ENCODE results near the gene LSM14A. TPM values are rescaled to one million over a fixed set of nuclear protein-coding genes. Genes with fewer than 3 reads are reported as not detected.

LSM14A gene
- total RNA-seq, 2 donors from 2014 or later = 145 to 189 TPM

DNA sequence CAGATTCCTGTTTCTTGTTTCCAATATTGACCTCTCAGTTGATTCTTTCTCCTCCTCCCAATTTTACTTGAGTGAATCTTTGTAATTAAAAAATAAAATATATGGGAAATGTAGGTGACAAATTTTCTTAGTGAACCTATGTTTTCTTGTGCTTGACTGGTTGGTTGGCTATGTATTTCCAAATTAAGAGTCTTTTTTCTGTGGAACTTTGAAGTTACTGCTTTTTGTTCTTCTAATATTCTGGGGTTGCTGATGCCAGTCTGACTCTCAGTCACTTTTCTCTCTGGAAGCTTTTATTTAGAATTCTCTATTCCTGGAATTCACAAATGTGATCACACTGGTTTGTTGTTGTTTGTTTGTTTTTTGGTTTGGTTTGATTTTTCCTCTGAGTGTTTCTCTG is 9.8 kb downstream of the LSM14A start:
- no peak for DNase-seq (ENCODE audit: low spot score)
- peaks cover 11% of the 10 kb centered on the region for H3K4me1 ChIP-seq (replicated peaks)
- intact Hi-C loops (cut with DNase I) = no loop called here
- no peaks in the 10 kb centered on the region for H3K27me3 ChIP-seq (replicated peaks; ENCODE audit: insufficient read depth)
- no peaks in the 10 kb centered on the region for H3K36me3 ChIP-seq
- TF ChIP-seq, protein P1, sequence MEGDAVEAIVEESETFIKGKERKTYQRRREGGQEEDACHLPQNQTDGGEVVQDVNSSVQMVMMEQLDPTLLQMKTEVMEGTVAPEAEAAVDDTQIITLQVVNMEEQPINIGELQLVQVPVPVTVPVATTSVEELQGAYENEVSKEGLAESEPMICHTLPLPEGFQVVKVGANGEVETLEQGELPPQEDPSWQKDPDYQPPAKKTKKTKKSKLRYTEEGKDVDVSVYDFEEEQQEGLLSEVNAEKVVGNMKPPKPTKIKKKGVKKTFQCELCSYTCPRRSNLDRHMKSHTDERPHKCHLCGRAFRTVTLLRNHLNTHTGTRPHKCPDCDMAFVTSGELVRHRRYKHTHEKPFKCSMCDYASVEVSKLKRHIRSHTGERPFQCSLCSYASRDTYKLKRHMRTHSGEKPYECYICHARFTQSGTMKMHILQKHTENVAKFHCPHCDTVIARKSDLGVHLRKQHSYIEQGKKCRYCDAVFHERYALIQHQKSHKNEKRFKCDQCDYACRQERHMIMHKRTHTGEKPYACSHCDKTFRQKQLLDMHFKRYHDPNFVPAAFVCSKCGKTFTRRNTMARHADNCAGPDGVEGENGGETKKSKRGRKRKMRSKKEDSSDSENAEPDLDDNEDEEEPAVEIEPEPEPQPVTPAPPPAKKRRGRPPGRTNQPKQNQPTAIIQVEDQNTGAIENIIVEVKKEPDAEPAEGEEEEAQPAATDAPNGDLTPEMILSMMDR (IDR thresholded peaks at IDR 0.05) = no peak
- TF ChIP-seq POLR2AphosphoS5 (IDR thresholded peaks at IDR 0.05) (no peak), POLR2A (IDR thresholded peaks at IDR 0.05) (no peak)
- no peaks in the 10 kb centered on the region for H3K9me3 ChIP-seq
- H3K4me3 ChIP-seq = no peak overlapping the region
- no peak overlapping the region for H3K27ac ChIP-seq

DNA sequence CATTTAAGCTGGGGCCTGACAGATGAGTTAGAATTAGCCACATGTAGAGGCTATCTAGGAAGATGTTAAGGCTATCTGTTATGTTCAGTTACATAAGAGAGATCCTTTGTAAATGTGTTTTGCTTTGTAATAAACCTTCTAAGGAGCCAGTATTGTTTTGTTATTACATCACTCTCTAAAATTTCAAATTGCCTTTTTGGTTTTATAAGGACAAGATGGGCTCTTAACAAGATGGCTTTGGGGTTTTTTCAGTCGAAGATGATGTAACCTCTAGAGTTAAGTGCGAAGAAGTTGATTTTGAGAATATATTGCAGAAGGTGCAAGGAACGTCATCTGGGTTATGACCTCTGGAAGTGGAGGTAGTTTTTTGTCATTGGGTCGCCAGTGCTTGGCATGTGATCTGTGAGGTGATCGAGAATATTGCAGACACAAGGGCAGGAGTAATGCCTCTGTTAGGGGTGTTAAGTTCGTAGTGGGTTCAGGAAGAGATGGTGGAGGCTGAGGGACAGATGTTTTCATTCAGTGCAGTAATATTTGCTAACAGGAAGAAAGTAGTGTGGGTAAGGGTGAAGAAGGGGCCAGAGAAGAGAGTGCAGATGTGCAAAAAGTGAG is 12.7 kb downstream of the LSM14A start:
- peaks cover 7% of the 10 kb centered on the region for H3K4me1 ChIP-seq (replicated peaks)

DNA sequence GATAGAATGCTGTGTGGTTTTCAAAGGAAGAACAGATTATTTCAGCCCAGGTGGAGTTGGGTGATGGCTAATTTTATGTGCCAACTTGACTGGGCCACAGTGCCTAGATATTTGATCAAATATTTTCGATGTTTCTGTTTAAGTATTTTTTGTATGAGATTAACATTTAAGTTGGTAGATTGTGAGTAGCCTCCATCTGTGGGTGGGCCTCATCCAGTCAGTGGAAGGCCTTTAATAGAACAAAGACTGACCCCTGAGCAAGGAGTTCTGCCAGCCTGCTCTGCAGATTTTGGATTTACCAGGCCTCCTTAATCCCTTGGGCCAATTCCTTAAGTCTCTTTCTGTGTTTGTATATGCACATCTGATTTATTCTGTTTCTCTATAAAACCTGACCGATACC is 13.9 kb downstream of the LSM14A start:
- Histone ChIP-seq H3K4me3 (no peak overlapping the region), H3K36me3 (no peaks in the 10 kb centered on the region), H3K27me3 (replicated peaks; ENCODE audit: insufficient read depth) (no peaks in the 10 kb centered on the region), H3K27ac (no peak overlapping the region), H3K4me1 (replicated peaks) (peaks cover 4% of the 10 kb centered on the region), H3K9me3 (no peaks in the 10 kb centered on the region)
- TF ChIP-seq POLR2A (IDR thresholded peaks at IDR 0.05) (no peak), POLR2AphosphoS5 (IDR thresholded peaks at IDR 0.05) (no peak)
- TF ChIP-seq, protein P1 (IDR thresholded peaks at IDR 0.05) = no peak
- intact Hi-C loops (cut with DNase I) = no loop called here
- no peak for DNase-seq (ENCODE audit: low spot score)
- WGBS = 88% methylated on average over 2 of the region's 2 CpGs

More for the DNA sequence above, 12.7 kb downstream of the LSM14A start:
- intact Hi-C loops (cut with DNase I) = no loop called here
- 45% methylated on average over 6 of the region's 6 CpGs for WGBS
- no peaks in the 10 kb centered on the region for H3K27me3 ChIP-seq (replicated peaks; ENCODE audit: insufficient read depth)
- no peaks in the 10 kb centered on the region for H3K36me3 ChIP-seq
- H3K27ac ChIP-seq = no peak overlapping the region
- DNase-seq (ENCODE audit: low spot score) = no peak
- no peaks in the 10 kb centered on the region for H3K9me3 ChIP-seq
- no peak for TF ChIP-seq POLR2A (IDR thresholded peaks at IDR 0.05)
- TF ChIP-seq, protein P1 (IDR thresholded peaks at IDR 0.05) = no peak
- no peak for TF ChIP-seq POLR2AphosphoS5 (IDR thresholded peaks at IDR 0.05)
- no peak overlapping the region for H3K4me3 ChIP-seq

DNA sequence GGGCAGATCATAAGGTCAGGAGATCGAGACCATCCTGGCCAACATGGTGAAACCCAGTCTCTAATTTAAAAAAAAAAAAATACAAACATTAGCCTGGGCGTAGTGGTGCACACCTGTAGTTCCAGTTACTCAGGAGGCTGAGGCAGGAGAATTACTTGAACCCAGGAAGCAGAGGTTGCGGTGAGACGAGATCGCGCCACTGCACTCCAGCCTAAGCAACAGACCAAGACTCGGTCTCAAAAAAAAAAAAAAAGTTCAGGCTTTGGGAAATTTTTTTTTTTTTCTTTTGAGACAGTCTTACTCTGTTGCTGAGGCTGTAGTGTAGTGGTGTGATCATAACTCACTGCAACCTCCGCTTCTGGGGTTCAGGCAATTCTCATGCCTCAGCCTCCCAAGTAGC is 14.7 kb downstream of the LSM14A start:
- WGBS = 95% methylated on average over 8 of the region's 8 CpGs

DNA sequence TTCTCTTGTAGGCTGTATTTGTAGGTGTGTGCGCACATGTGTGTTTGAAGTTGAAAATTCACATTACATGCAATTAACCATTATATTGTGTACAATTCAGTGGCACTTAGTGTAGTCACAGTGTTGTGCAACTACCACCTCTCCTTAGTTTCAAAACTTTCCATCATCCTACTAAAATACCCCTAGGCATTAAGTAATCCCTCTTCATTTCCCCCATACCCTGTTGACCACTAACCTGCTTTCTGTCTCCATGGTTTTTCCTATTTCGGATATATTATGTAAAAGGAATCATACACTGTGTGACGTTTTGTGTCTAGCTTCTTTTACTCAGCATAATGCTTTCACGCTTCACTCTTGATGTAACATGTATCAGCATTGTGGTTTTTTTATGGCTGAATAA is 16.1 kb downstream of the LSM14A start:
- Histone ChIP-seq H3K27ac (no peak overlapping the region), H3K9me3 (no peaks in the 10 kb centered on the region), H3K4me1 (replicated peaks) (peaks cover 4% of the 10 kb centered on the region), H3K27me3 (replicated peaks; ENCODE audit: insufficient read depth) (no peaks in the 10 kb centered on the region), H3K36me3 (no peaks in the 10 kb centered on the region), H3K4me3 (no peak overlapping the region)
- 85% methylated on average over 4 of the region's 4 CpGs for WGBS
- intact Hi-C loops (cut with DNase I) = no loop called here
- no peak for TF ChIP-seq POLR2AphosphoS5 (IDR thresholded peaks at IDR 0.05)
- TF ChIP-seq, protein P1 (IDR thresholded peaks at IDR 0.05) = no peak
- TF ChIP-seq POLR2A (IDR thresholded peaks at IDR 0.05) = no peak
- no peak for DNase-seq (ENCODE audit: low spot score)

More for the DNA sequence above, 14.7 kb downstream of the LSM14A start:
- peaks cover 4% of the 10 kb centered on the region for H3K4me1 ChIP-seq (replicated peaks)
- H3K27me3 ChIP-seq (replicated peaks; ENCODE audit: insufficient read depth) = no peaks in the 10 kb centered on the region
- H3K36me3 ChIP-seq = no peaks in the 10 kb centered on the region
- TF ChIP-seq, protein P1 (IDR thresholded peaks at IDR 0.05) = no peak
- no peak for TF ChIP-seq POLR2AphosphoS5 (IDR thresholded peaks at IDR 0.05)
- no peak for TF ChIP-seq POLR2A (IDR thresholded peaks at IDR 0.05)
- no peak overlapping the region for H3K4me3 ChIP-seq
- H3K9me3 ChIP-seq = no peaks in the 10 kb centered on the region
- no peak overlapping the region for H3K27ac ChIP-seq
- DNase-seq (ENCODE audit: low spot score) = no peak
- intact Hi-C loops (cut with DNase I) = no loop called here

All from prostate gland (tissue), 2 donors.